Effector memory CD4-positive, alpha-beta T cell (primary cell): ENCODE measurements around the gene TRIOBP.

Experiments used
- DNase-seq, 3 donors: peaks; one replicate each; pipeline ENCODE4 v3.0.0-alpha.2; 2020
- H3K27ac ChIP-seq: 2 replicates; pipeline ENCODE4 v1.7.0; 2013; ENCODE audit warnings: mild to moderate bottlenecking, low read length, moderate library complexity; ENCODE audit not compliant: insufficient read depth, poor library complexity, severe bottlenecking
- H3K27me3 ChIP-seq: replicated peaks from 2 replicates; pipeline ENCODE4 v1.7.0; 2013; ENCODE audit warnings: mild to moderate bottlenecking, low read length; ENCODE audit not compliant: insufficient read depth, control insufficient read depth, poor library complexity, severe bottlenecking
- H3K36me3 ChIP-seq: 2 replicates; pipeline ENCODE4 v1.7.0; 2013; ENCODE audit warnings: mild to moderate bottlenecking, low read length, moderate library complexity; ENCODE audit not compliant: control insufficient read depth, insufficient read depth
- H3K4me1 ChIP-seq: 2 replicates; pipeline ENCODE4 v1.7.0; 2013; ENCODE audit warnings: low read length, mild to moderate bottlenecking; ENCODE audit not compliant: control insufficient read depth, insufficient read depth, poor library complexity, severe bottlenecking
- H3K4me3 ChIP-seq: 2 replicates; pipeline ENCODE4 v1.7.0; 2013; ENCODE audit warnings: low read length, low read depth, mild to moderate bottlenecking; ENCODE audit not compliant: insufficient read depth, poor library complexity, severe bottlenecking
- H3K9me3 ChIP-seq: 2 replicates; pipeline ENCODE4 v1.7.0; 2013; ENCODE audit warnings: mild to moderate bottlenecking, low read length, moderate library complexity; ENCODE audit not compliant: control insufficient read depth

TRIOBP gene

GRCh38 chr22:37665487-37665886 lies 31.4 kb upstream of the TRIOBP start:
- H3K4me3 ChIP-seq, result no peak overlapping the region
- H3K27me3 ChIP-seq, result no peaks in the 10 kb centered on the region
- H3K4me1 ChIP-seq, result peaks cover 1% of the 10 kb centered on the region
- H3K36me3 ChIP-seq, result peaks cover 4% of the 10 kb centered on the region
- H3K27ac ChIP-seq, result no peak overlapping the region
- no peaks in the 10 kb centered on the region for H3K9me3 ChIP-seq
- no peak for DNase-seq

- H3K27ac ChIP-seq, result no peak overlapping the region
- no peaks in the 10 kb centered on the region for H3K9me3 ChIP-seq
- peaks cover 4% of the 10 kb centered on the region for H3K36me3 ChIP-seq
- H3K4me3 ChIP-seq, result no peak overlapping the region
- peaks cover 17% of the 10 kb centered on the region for H3K4me1 ChIP-seq
- H3K27me3 ChIP-seq, result no peaks in the 10 kb centered on the region
- DNase-seq, result no peak
Observed at GRCh38 chr22:37669586-37669985, 27.3 kb upstream of the TRIOBP start.

GRCh38 chr22:37672206-37672919 lies 24.5 kb upstream of the TRIOBP start:
- no peaks in the 10 kb centered on the region for H3K9me3 ChIP-seq
- H3K4me3 ChIP-seq, result no peak overlapping the region
- no peaks in the 10 kb centered on the region for H3K27me3 ChIP-seq
- peak overlapping the region; percentile 19 for H3K27ac ChIP-seq
- peaks cover 34% of the 10 kb centered on the region for H3K4me1 ChIP-seq
- peak in 1 of 3 donors; percentile 32 for DNase-seq
- H3K36me3 ChIP-seq, result no peaks in the 10 kb centered on the region

DNA sequence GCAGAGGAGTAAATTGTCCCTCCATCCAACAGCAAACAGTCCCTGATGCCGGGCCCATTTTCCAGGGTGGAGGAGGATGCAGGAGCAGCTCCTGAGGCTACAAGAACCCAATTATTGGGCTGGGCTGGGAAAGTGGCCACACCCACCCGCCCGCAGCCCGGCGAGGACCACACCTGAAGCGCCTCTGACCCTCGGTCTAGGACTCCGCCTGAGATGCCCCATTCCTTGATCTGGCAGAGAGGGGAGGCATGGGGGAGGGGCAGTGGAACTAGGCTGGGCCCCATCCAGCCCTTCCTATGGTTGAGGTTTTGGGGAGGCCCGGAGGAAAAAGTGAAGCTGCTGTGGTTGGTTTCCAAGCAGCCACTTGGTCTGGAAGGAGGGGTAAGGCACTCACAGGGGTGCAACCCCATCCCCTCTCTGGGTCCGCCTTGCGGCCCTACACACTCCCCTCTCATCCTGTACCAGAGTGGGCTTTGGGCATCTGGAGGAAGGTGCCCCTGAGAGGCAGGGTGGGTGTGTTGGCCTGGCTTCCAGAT lies 23.9 kb upstream of the TRIOBP start:
- DNase-seq, result no peak
- Histone ChIP-seq H3K9me3 (no peaks in the 10 kb centered on the region), H3K27me3 (no peaks in the 10 kb centered on the region), H3K4me1 (peaks cover 37% of the 10 kb centered on the region), H3K27ac (peak overlapping the region; percentile 35), H3K36me3 (no peaks in the 10 kb centered on the region), H3K4me3 (no peak overlapping the region)

DNA sequence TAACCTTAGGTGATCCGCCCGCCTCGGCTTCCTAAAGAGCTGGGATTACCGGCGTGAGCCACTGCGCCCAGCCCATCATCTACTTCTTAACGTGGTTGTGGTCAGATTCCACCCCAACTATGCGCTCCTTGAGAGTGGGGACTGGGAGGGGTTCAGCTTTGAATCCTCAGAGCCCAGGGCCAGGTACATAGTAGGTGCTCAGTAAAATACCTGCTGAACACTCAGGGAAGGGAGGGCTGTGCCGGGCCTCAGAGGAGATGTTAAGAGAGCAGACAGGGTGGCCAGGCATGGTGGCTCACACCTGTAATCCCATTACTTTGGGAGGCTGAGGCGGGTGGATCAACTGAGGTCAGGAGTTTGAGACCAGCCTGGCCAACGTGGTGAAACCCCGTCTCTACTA lies 22.6 kb upstream of the TRIOBP start:
- H3K9me3 ChIP-seq, result no peaks in the 10 kb centered on the region
- H3K36me3 ChIP-seq, result no peaks in the 10 kb centered on the region
- peaks cover 40% of the 10 kb centered on the region for H3K4me1 ChIP-seq
- H3K27ac ChIP-seq, result peak overlapping the region; percentile 7
- no peak for DNase-seq
- no peak overlapping the region for H3K4me3 ChIP-seq
- no peaks in the 10 kb centered on the region for H3K27me3 ChIP-seq

- peak within 1 kb of the TSS; percentile 98 for H3K27ac ChIP-seq
- peak; percentile 43 to 59 (median 49) for DNase-seq
- H3K4me1 ChIP-seq, result peaks cover 40% of the 10 kb centered on the region
- H3K4me3 ChIP-seq, result peak within 1 kb of the TSS; percentile 70
- H3K27me3 ChIP-seq, result no peaks in the 10 kb centered on the region
- no peaks in the 10 kb centered on the region for H3K9me3 ChIP-seq
- H3K36me3 ChIP-seq, result peaks cover 3% of the 10 kb centered on the region
Observed at GRCh38 chr22:37674951-37675929, 21.6 kb upstream of the TRIOBP start, which contains the start of gene LGALS1. Gene LGALS1 (plus strand): TSS chr22:37675636. CDS start chr22:37675703, 67 bp downstream.

DNA sequence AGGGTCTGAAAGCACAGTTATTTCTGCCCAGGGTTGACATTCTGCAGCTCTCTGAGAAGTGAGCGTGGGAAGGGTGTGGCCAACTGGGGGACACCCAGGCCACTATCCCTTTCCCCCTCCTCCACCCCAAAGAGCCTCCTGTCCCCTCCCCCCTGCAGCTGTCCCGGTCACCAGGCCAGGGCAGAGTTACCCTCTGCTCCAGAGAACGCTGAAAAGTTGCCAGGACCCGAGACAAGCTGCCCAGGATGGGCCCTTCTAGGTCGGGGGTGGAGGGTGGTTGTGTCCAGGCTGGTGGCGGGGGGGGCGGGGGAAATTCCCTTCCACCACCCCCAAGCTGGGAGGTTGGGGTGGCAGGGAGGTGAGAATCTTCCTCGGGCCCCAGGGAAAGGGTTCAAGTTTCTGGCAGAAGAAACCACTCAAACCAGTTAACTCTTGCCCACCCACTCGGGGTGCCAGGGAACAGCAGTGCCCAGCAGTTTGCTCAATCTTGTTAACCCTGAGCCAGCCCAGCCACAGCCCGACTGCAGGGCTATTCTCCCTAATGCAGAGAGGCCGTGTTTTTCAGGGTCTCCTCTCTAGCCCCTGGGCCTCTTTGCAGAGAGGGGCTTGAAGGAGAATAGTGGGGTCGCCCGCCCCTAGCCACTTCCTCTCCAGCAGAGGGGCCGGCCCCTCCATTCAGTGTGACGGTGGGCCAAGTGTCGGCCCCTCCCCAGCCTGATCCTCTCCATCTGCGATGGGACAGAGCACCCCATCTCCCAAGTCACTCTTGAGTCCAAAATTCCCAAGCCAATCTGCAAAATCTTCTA lies 20.7 kb upstream of the TRIOBP start:
- Histone ChIP-seq H3K9me3 (no peaks in the 10 kb centered on the region), H3K36me3 (peaks cover 3% of the 10 kb centered on the region), H3K4me1 (peaks cover 40% of the 10 kb centered on the region), H3K4me3 (peak overlapping the region; percentile 70), H3K27ac (peak overlapping the region; percentile 98), H3K27me3 (no peaks in the 10 kb centered on the region)
- peak in 1 of 3 donors; percentile 22 for DNase-seq

- Histone ChIP-seq H3K27ac (peak overlapping the region; percentile 98), H3K9me3 (no peaks in the 10 kb centered on the region), H3K27me3 (no peaks in the 10 kb centered on the region), H3K4me1 (peaks cover 40% of the 10 kb centered on the region), H3K4me3 (peak overlapping the region; percentile 70), H3K36me3 (peaks cover 3% of the 10 kb centered on the region)
- peak; percentile 88 to 94 (median 89) for DNase-seq
Observed at GRCh38 chr22:37676736-37677492, 19.9 kb upstream of the TRIOBP start.

DNA sequence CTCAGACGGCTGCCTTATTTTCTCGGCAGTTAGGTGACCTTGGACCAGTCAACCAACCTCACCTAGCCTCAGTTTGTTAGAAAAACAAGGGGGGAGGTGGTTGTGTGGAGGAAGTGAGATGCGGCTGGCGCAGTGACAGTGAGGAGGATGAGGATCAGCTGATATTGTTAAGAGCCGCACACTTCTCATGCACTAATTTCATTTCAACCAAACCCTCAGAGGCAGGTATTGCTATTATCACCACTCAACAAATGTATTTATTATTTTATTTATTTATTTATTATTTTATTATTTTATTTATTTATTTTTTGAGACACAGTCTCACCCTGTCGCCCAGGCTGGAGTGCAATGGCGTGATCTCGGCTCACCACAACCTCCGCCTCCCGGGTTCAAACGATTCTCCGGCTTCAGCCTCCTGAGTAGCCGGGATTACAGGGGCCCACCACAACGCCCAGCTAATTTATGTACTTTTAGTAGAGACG lies 19.3 kb upstream of the TRIOBP start:
- Histone ChIP-seq H3K9me3 (no peaks in the 10 kb centered on the region), H3K27ac (peak overlapping the region; percentile 98), H3K4me3 (peak overlapping the region; percentile 70), H3K36me3 (peaks cover 3% of the 10 kb centered on the region), H3K27me3 (no peaks in the 10 kb centered on the region), H3K4me1 (peaks cover 40% of the 10 kb centered on the region)
- no peak for DNase-seq
